HG03060 (cell line): ENCODE measurements around the gene PADI4.
"Not testable (repeated sequence)": the region's sequence is repeated elsewhere in the genome, so short reads cannot be mapped to it uniquely, and the experiment has no call there.

Experiments
- ATAC-seq: cut with Tn5 transposase; IDR thresholded peaks from one replicate; pipeline ENCODE4 v1.9.1; 2021; ENCODE audit warnings: low read depth, moderate number of reproducible peaks; ENCODE audit not compliant: unreplicated experiment

Gene PADI4

DNA sequence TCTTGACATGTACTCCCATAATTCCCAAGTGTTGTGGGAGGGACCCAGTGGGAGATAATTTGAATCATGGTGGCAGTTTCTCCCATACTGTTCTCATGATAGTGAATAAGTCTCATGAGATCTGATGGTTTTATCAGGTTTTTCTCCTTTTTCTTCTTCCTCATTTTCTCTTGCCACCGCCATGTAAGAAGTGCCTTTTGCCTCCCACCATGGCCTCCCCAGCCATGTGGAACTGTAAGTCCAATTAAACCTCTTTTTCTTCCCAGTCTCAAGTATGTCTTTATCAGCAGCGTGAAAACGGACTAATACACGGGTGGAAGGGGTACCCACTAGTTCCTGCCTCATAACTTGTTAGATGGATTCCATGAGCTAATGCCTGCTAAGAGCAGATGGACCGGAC, 37.5 kb downstream of the PADI4 start:
- ATAC-seq, result not testable (repeated sequence)

DNA sequence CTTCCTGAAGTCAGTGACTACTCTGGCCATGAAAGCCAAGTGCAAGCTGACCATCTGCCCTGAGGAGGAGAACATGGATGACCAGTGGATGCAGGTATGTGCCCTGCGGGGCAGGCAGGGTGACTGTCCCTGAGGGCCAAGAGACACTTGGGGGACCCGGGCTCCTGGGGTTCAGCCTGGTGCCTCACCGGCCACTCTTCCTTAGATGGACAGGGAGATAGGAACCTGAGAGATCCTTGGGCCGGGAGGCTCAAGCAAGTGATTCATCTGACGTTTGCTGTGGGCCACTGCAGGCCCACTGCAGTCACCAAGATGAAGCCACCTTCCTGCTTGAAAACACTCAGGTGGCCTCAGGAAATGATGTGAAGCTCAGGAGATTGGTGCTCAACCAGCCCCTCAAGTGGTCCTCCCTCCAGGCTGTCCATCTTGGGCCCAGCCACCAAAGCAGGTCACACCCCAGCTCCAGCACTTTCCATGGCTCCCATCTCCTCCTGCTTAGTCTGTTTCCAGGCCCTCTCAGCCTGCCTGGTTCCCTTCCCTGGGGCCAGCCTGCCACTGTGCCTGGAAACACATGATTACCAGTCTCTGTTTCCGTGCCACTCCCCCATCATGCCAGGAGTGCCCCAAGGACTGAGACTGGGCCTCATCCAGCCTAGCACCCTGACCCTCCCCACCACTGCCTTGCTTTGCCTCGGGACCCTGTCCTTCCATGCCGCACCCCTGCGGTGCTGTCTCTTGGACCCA, 38.2 kb downstream of the PADI4 start:
- ATAC-seq, result no peak

DNA sequence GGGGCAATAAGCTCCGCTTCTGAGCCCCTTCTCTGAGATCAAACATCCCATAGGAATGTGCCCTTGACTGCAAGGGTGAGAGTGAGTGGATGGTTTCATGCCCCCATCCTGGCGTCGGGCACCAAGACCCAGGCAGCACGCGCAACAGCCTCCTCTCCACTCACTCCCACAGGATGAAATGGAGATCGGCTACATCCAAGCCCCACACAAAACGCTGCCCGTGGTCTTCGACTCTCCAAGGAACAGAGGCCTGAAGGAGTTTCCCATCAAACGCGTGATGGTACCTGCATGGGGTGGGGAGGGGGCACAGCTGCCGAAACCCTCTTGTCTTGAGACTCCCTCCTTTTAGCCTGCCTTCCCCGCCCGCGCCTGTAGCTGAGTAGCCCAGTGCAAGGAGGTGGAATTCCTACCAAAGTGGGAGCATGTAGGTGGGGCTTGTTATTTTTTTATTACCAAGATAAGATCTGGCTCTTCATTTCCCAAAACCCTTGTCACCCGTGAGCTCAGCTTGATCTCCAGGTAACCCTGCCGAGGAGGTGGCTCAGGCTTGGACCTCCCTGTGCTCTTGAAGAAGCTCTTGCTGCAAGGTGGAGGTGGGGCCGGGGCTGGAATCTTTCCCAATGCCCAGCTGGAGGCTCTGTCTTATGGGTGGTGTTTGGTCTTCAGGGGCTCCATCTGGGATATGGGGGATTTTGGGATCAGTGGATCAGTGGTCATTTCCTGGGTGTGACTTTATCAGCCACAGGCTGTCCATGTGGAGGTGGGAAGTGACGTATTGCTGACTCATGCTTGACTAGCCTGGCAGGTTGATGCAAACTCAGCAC, 40.0 kb downstream of the PADI4 start:
- ATAC-seq, result no peak

DNA sequence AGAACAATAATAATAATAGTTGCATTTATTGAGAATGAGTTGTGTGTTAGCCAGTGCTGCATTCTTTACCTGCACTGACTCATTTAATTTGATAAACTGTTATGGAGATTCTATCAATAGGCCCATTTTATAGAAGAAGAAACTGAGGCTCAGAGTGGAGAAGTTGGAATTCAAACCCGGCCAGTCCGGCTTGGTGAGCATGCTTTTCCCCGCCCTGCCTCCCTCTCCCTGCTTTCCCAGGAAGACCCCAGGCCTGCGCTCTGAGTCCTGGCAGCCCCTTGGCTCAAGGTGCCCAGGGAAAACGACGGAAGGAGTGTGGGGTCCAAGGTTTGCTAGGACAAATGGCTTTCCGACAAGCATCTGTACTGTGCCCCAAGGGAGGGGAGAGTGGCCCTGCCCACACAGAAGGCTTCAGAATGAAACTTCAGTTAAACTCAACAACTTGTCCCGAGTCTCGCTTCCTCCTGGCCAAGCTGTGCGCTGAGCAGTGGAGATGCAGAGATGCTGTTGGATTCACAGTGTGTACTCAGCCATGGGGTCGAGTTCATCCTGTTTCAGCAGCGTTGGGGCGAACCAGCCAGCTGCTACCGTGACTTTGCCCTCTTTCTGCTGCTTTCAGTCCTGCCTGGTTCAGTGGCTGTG, 40.7 kb downstream of the PADI4 start:
- ATAC-seq, result no peak

GRCh38 chr1:17350083-17350482, 42.1 kb downstream of the PADI4 start:
- no peak for ATAC-seq

DNA sequence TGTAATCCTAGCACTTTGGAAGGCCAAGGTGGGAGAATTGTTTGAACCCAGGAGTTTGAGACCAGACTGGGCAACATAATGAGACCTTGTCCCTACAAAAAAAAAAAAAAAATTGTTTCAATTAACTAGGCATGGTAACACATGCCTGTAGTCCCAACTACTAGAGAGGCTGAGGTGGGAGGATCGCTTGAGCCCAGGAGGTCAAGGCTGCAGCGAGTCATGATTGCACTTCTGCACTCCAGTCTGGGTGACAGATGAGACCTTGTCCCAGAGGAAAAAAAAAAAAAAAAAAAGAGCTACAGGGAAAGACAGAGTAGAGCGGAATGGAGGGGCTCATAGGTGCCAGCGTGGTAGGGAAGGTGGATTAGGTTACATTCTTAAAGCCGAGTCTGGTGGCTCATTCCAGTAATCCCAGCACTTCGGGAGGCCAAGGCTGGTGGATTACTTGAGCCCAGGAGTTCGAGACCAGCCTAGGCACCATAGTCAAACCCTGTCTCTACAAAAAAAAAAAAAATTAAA, 43.0 kb downstream of the PADI4 start:
- no peak for ATAC-seq

DNA sequence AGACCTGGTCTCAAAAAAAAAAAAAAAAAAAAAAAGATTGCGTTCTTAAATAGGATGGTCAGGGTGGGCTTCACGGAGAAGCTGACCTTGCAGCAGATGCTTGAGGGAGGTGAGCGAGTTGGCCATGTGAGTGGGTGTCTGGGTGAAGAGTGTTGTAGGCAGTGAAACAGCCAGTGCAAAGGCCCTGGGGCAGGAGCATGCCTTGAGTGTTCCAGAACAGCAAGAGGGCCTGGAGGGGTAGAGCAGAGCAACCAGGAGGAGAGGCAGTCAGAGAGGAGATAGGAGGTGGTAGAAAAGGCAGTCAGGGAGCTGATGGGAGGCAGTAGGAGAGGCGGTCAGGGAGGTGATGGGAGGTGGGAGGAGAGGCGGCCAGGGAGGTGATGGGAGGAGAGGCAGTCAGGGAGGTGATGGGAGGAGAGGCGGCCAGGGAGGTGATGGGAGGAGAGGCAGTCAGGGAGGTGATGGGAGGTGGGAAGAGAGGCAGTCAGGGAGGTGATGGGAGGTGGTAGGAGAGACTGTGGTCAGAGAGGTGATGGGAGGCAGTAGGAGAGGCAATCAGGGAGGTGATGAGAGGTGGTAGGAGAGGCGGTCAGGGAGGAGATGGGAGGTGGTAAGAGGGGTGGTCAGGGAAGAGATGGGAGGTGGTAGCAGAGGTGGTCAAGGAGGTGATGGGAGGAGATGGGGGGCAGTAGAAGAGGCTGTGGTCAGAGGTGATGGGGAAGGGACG, 43.8 kb downstream of the PADI4 start:
- ATAC-seq, result no peak

DNA sequence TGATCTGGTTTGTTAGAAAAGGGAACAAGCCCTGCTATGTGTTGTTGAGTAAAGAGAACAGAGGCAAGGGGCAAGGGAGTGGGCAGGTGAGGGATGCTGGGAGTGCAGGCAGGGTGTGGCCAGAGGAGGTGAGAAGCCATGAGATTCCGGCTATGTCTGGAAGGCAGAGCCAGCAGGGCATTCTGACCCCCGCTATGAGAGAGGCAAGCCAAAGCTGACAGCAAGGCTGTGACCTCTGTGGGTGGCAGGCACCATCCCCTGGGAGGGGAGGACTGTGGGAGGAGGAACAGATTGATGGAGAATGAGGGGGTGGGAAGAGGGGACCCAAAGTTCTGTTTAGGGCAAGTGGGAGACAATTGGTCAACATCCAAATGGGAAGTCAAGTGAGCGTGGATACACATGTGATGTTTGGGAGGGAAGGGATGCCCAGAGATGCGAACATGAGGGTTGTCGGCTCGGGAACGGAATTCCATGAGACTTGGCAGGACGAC, 44.5 kb downstream of the PADI4 start:
- no peak for ATAC-seq

DNA sequence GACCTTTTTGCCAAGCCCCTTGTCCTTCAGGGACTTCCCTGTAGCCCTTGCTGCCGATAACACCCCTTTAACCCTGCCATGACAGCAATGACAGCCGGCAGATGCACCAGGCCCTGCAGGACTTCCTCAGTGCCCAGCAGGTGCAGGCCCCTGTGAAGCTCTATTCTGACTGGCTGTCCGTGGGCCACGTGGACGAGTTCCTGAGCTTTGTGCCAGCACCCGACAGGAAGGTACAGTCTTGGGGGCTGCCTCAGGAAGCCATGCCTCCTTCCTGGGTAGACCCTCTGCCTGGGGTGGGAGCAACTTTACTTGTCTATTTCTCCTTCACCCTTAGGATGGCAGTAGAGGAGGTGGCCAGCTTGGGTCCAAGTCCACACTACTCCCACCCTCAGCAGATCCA, 47.9 kb downstream of the PADI4 start:
- ATAC-seq, result no peak

DNA sequence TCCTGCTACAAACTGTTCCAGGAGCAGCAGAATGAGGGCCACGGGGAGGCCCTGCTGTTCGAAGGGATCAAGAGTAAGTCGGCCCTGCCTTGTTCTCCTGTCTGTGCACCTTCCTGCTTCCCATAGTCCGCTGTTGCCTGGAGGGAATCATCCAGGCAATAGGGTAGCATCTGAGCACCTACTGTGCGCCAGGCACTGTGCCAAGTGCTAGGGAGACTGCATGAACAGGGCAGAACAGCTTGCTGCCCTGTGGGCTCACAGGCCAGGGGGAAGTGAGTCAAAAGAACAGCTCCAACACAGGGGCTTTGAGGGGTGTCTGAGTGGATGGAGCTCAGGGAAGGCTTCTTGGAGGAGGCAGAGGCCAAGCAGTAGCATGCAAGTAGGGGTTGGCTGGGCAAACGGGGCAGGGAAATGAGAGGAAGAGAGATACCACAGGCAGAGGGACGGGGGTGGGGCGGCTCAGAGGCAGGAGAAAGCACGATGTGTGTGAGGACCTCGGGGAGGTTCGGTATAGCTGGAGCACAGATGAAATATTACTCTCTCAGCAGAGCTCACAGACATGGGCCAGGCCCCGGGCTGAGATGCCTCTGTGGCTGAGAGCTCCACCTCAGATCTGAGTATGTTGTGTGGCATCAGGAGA, 48.5 kb downstream of the PADI4 start:
- ATAC-seq, result no peak

GRCh38 chr1:17358557-17358956, 50.6 kb downstream of the PADI4 start:
- no peak for ATAC-seq

GRCh38 chr1:17359031-17359430, 51.0 kb downstream of the PADI4 start:
- no peak for ATAC-seq

DNA sequence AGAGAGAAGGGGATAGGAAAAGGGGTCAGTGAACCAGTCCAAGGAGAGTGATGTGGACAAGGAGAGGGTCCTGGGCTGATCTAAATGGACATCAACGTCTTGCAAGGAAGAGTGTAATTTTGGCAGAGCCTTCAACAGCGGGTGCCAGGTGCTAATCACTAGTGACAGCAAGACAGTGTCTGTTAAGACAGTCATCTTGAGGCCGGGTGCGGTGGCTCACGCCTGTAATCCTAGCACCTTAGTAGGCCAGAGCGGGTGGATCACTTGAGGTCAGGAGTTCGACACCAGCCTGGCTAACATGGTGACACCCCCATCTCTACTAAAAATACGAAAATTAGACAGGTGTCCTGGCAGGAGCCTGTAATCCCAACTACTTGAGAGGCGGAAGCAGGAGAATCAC, 51.8 kb downstream of the PADI4 start:
- no peak for ATAC-seq

DNA sequence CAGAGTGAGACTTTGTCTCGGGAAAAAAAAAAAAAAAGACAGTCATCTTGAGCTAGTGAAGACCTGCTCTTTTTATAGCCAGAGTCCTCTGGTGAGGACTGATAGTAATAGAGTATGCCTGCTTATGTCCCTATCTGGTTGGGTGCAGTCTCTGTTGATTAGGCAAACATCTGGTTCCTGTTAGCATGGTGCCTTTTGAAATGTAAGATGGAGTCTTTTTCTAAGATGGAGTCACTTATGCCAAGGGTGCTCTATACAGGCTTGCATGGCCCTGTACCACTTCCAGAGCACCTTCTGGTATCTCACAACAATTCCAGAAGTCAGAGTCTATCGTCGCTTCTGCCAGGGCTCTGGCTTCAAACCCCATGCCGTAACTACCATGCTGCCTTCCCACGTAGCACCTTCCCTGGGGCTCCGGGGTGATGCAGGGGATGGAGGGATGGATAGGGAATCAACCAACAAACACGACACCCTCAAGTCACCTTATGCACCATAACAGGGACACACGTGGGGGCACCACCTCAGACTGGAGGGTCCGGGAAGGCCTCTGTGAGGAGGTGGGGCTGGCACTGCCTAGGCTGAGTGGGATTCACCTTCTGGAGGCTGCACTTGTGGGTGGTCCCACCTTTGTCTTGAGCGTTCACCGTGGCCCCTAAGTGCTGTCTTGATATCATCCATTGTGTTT, 52.4 kb downstream of the PADI4 start:
- ATAC-seq, result no peak

- no peak for ATAC-seq
Measured at GRCh38 chr1:17361687-17362086, 53.7 kb downstream of the PADI4 start.

DNA sequence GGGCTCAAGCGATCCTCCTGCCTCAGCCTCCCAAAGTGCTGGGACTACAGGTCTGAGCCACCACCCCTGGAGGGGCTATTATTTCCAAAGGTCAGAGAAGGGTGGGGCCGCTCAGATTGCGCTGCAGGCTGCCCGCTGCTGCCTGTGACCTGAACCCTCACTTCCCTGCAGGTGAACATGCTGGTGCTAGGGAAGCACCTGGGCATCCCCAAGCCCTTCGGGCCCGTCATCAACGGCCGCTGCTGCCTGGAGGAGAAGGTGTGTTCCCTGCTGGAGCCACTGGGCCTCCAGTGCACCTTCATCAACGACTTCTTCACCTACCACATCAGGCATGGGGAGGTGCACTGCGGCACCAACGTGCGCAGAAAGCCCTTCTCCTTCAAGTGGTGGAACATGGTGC, 55.4 kb downstream of the PADI4 start:
- ATAC-seq, result no peak

DNA sequence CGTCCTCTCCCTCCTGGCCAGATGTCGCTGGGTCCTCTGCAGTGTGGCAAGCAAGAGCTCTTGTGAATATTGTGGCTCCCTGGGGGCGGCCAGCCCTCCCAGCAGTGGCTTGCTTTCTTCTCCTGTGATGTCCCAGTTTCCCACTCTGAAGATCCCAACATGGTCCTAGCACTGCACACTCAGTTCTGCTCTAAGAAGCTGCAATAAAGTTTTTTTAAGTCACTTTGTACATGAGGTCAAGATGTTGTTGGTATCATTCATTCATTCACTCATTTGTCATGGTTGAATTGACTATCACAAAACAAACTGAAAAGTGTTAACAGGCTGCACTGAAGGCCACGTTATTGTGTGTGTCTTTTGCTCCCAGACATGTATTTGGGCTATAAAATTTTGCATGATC, 55.8 kb downstream of the PADI4 start:
- no peak for ATAC-seq

DNA sequence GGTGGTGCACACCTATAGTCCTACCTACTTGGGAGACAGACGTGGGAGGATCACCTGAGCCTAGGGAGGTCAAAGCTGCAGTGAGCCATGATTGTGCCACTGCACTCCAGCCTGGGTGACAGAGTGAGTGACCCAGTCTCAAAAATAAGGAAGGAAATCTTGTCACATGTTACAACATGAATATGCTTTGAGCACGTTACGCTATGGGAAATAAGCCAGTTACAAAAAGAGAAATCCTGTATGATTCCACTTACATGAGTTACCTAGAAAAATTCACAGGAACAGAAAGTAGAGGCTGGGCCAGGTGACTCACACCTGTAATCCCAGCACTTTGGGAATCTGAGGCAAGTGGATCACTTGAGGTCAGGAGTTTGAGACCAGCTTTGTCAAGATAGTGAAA, 57.3 kb downstream of the PADI4 start:
- ATAC-seq, result no peak

GRCh38 chr1:17369466-17369865, 61.5 kb downstream of the PADI4 start:
- ATAC-seq, result no peak
